GM12801 (cell line): ENCODE results near the gene ODAD3.

ENCODE experiments used
- TF ChIP-seq, protein P1 (sequence below): IDR thresholded peaks from one replicate; pipeline ENCODE4 v1.5.1; 2011; ENCODE audit warnings: control low read depth; ENCODE audit not compliant: insufficient read length; ENCODE audit errors: extremely low read depth

Gene ODAD3

DNA sequence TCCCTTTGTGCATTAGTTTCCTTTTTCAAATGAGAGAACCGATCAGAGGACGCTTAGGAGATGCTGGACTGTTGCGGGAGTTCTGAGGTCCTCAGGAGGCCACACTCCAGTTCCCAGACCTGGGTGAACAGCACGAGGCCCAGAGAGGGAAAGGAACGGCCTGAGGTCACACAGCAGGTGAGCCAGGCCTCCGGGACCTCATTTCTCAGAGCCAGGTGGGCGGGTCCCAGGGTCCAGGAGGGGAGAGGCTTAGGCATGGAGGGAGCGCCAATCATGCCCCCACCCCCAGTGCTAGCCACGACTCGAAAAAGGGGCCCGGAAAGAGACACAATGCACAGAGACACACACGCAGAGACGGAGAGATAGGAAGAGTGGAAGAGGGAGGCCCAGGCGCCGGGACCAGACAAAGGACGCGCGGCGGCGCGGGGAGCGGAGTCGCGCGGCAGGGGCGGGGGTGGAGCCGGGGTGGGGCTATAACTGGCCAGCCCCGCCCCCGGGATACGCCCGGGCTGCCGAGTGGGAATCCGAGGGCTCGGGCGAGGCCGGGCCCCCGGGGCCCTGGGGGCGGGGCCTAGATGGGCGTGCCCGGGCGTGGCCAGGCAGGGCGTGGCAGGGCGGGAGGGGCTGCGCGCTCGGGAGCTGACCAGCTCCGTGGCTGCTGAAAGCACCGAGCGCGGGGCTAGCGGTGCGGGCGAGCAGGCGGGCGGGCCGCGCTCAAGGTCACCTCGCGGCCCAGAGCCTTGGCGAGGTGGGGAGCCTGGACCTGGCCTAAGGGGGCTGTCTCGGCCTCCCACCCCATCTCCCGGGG lies 44.4 kb upstream of the ODAD3 start:
- TF ChIP-seq, protein P1, sequence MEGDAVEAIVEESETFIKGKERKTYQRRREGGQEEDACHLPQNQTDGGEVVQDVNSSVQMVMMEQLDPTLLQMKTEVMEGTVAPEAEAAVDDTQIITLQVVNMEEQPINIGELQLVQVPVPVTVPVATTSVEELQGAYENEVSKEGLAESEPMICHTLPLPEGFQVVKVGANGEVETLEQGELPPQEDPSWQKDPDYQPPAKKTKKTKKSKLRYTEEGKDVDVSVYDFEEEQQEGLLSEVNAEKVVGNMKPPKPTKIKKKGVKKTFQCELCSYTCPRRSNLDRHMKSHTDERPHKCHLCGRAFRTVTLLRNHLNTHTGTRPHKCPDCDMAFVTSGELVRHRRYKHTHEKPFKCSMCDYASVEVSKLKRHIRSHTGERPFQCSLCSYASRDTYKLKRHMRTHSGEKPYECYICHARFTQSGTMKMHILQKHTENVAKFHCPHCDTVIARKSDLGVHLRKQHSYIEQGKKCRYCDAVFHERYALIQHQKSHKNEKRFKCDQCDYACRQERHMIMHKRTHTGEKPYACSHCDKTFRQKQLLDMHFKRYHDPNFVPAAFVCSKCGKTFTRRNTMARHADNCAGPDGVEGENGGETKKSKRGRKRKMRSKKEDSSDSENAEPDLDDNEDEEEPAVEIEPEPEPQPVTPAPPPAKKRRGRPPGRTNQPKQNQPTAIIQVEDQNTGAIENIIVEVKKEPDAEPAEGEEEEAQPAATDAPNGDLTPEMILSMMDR = no peak

DNA sequence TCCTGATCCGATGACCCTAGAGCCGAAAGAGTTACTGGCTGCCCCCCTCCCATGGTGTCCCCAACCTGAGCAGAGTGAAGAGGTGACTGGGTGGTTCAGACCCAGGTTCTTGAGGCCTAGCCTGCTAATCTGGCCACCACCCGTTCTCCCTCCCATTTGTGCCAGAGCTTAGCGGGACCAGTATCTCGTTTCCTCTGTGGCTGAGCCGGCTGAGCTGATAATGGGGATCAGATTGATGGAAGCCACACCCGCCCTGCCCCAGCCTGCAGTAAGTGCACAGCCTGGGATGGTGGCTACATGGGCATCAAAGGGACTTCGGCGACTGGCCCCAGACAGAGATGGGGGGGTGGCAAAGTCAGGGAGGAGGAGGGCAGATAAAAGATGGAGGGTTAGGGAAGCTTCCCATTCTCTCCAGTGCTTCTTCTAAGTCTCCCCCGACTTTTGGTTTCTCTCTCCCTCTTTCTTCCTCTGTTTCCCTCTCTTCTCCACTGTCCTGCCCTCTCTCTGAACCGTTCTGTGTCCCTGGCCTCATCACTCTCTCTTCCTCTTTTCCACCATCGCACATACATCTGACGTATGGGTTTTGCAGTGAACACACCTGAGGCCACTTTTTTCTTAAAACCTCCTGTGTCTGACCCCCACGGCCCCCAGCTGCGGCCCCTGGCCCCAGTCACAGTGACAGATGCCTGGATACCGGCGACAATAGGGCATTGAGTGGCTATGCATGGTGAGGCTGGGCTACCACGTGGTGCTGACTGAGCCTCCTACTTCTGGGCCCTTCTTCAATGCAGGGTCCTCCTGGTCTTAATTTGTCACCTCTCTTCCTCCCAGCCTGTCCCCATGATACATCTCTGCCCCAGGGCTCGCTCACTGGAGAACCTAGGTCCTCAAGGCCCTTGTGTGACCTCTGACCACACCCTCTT lies 43.5 kb upstream of the ODAD3 start:
- TF ChIP-seq, protein P1 = no peak

DNA sequence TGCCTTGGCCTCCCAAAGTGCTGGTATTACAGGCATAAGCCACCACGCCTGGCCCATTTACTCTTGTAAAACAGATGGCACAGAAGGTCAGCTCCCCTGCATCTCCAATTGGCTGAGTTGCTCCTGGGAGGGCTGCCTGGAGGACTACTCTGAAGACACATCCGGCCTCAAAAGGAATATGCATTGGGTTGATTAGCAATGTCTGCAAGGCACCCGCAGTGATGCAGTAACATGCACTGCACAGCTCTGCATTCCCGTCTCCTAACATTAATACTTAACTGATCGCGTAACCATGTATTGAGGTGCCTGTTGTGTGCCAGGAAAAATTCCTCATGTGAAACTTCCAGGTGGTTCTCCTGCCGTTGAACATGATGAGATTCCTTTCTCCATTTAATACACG lies 40.9 kb upstream of the ODAD3 start:
- TF ChIP-seq, protein P1 = no peak

DNA sequence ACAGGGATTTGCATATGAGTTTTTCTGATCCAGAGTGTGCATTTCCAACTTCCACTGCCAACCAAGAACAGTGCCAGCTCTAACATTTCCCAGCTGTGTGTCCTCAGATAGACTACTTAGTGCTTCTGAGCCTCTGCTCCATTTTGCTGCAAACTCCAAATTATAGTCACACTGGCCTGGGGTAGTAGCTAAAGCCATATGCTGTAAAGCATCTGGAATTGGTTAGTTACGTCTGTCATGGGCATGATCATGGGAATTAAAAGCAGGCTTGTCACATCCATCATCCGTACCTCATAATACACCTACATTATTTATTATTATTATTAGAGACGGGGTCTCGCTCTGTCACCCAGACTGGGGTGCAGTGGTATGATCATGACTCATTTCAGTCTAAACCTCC lies 38.8 kb upstream of the ODAD3 start:
- TF ChIP-seq, protein P1 = no peak

DNA sequence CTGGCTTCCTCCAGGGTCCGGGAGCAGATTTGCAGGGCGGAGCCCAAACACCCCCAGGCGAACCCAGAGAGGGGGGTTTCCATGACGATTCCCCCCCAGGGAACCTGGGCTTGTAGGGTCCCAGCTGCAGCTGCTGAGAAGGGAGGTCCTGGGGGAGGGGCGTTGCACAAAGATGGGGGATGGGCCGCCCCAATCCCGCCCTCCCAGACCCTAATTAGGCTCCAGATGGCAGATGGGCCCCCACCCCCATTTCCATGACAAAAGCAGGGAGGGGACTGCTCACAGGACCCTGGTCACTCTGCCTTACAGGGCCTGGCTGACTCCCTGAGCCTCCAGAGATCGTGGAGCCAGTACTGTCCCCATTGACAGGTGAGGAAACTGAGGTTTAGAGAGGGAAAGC lies 30.7 kb upstream of the ODAD3 start:
- TF ChIP-seq, protein P1 = no peak

DNA sequence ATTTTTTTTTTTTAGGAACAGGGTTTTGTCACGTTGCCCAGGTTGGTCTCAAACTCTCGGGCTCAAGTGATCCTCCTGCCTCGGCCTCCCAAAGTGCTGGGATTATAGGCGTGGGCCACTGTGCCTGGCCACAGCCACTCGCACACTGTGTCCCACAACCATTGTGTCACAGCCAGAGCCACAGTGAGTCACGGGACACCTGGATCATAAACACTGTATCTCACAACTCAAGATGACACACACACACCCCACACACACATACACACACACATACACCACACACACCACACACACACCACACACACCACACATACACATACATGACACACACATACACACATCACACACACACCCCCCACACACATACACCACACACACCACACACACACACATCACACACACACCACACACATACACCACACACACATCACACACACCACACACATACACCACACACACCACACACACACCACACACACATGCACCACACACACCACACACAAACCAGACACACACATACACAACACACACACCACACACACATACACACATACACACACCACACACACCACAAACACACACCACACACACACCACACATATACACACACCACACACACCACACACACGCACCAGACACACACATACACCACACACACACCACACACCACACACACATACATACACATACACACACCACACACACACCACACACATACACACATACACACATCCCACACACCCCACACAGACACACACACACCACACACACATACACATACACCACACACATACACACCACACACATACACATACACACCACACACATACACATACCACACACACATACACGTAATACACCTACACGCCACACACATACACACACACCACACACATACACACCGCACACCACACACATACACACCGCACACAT lies 29.7 kb upstream of the ODAD3 start:
- TF ChIP-seq, protein P1 = no peak
